Smooth muscle cell of the brain vasculature (primary cell): ENCODE measurements around the gene ZNF81.
"Not testable (repeated sequence)": the region's sequence is repeated elsewhere in the genome, so short reads cannot be mapped to it uniquely, and the experiment has no call there.

Source experiments
- DNase-seq: peaks from one replicate; pipeline ENCODE4 v3.0.0-alpha.2; 2012; ENCODE audit warnings: low read depth, low spot score

Gene ZNF81

DNA sequence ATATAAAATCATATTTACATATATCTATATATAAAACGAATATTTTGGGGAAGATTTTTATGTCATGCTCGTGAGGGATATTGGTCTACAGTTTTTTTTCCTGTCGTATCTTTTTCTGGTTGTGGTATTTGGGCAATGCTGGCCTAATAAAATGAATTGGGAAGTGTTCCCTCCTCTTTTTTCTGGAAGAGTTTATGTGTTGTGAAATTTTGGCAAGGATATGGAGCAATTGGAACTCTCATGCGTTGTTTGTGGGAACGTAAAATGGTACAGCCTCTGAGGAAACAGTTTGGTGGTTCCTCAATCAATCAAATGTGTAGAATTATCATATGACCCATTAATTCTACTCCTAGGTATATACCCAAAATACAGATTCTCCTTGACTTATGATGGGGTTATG lies 97.2 kb downstream of the ZNF81 start:
- DNase-seq = no peak

DNA sequence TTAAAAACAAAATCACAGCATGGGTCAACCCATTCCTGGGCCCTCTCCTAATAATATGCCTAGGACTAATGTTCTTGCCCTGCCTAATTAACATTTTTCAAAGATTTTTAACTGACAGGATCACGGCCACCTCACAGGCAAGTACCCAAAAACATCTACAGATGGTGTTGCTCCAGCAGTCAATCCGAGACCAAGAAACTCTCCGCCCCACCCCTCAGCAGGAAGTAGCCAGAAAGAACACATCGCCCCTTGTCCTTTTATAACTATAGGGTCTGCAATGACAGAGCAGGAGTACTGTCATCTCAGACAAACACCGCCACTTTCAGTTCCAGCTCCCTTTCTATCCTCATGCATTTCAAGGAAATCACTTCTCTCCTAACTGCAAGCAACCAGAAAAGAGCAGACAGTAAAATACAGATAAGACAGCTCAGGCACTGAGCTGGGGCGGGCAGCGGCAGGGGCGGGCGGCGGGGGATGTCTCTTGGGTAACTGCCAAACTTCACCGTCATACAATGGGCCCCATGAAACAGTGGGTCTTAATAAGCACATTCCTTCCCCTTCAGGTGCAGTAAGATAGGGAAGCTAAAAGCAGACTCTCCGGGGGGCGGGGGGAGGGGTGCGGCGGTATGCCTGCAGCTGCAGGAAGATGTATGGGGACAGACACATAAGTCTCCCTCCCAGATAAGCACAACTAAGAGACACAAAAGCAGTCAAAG lies 99.7 kb downstream of the ZNF81 start:
- DNase-seq = no peak

DNA sequence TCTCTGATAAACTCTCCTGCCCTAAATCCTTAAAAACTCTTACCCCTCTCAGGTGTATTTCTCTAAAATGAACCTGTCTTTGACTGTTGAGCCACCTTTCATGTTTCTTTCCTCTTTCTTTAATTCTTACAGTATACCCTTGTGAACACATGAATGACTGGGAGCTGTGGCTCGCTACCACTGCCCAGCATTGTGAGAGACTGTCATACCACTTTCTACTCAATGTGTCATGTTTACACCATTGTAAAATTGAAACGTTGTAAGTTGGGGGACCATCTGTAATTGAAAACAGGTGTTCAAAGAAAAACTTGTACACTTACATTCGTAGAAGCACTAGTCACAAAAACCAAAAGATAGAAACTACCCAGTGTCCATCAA lies 100.2 kb downstream of the ZNF81 start:
- DNase-seq = no peak

DNA sequence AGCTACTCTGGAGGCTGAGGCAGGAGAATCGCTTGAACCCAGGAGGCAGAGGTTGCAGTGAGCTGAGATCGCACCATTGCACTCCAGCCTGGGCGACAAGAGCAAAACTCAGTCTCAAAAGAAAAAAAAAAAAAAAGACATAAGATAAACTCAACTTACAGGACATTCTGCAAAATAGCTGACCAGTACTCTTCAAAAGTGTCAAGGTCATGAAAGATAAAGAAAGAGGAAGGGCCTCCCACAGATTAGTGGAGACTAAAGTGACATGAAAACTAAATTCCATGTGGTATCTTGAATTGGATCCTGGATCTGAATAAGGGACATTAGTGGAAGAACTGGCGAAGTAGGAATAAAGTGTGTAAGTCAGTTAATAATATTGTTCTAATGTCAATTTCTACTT lies 103.7 kb downstream of the ZNF81 start:
- DNase-seq = no peak

DNA sequence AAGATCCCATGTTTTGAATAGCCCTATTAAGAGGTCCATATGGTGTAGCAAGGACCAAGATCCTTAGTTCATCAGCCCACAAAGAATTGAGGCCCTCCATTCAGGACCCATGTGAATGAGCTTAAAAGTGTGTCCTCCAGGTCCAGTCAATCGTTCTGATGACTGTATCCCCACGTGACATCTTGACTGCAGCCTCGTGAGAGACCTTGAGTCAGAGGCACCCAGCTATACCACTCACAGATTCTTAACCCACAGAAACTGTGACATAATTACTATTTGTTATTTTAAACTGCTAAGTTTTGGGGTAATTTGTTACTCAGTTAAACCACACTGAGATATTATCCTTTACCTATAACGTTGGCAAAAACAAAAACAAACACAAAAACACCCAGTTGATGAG lies 104.7 kb downstream of the ZNF81 start:
- no peak for DNase-seq

DNA sequence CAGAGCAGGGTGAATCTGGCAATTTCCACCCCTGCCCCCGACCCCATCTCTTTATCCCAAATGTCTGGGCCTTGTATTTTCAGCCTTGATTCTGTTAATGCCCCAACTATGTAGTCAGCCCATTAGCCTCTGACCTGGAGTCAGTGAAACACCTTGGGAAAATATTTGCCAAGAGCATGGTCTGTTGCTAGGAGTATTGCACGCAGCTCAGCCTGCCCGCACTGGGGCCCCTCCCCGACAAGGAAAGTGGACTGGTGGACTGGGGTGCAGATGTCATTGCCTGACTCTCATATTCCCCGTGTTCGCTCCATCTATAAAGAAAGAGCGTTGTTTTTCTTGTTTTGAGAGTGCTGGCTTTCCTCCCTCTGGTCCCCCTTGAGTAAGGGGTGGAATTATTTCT lies 118.6 kb downstream of the ZNF81 start:
- not testable (repeated sequence) for DNase-seq

DNA sequence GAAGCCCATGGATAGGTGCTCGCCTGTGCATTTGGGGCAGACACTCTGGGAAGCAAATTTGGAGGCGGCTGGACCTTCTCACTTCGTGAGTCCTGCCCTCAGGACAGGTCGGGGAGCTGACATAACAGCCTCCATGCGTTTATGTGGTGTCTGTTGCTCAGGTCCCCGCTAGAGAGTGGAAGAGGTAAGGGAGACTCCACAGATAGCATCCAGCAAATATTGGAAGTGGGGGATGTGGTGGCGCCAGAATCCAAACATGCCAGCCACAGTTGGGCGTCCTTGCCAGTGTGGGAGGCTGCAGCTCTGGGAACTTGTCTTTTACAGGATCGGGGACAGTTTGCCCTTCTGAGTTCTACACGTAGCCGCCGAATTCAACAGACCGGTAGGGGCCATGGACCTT lies 119.3 kb downstream of the ZNF81 start:
- DNase-seq = no peak

DNA sequence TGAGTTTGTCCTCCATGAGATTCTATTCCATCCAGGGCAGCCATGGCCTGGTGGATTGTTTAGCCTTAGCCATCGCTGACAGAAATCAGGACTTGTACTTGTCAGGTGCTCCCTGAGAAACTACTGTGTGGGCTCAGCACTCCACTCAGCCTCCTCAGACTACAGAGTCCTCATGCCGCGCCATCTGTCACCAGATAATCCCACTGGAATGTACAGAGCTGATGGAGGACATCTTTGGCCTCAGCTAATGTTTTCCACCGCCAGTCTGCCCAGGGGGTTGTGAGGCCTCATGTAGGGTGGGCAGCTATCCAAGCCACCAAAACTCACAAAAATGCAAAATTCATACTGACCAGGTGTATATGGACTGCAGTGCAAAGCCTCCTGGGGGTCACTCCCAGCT lies 121.5 kb downstream of the ZNF81 start:
- not testable (repeated sequence) for DNase-seq

DNA sequence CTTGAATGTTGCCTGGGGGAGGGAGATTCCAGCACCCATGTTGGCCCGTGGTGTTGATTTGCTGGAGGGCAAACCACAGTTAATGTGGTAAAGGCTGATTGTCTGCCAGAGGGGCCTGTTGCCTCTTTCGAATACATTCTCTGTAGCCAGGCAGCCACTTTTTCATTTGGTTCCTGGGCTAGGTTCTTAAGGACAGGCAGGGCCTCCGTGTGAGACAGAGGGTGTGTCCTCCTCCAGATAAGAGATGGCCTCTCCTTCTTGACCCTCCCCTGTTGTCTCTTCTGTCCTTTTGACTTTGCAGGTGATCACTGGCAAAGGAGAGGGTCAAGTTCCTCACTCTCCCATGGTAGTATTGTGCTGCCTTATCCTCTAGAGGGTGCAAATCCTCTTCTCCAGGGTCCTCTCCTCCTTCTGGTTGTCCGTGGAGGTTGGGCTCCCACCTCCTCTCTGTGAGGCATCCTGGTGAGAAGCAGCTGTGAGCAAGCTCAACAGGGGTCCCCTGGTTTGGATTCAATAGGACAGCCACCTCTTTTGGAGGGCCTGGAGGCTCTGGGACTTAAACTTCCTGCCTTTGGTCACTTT lies 122.2 kb downstream of the ZNF81 start:
- no peak for DNase-seq

DNA sequence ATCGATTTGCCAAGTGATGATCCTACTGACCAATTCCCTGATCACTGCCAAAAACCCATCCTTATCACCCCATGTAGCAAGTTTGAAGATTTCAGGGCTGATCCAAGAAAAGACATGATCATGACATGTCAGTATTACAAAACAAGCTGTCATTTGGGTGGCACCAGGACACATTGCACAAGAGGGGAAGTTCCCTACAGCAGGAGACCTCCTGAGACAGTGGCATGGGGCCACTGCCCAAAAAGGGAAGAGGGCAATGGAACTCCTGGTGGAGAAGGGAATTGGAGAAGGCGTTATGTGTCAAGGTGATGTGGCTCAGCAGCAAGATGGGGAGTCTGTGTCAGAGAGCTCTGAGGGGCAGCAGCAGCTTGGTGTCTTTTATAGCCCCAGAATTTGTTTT lies 123.7 kb downstream of the ZNF81 start:
- no peak for DNase-seq

DNA sequence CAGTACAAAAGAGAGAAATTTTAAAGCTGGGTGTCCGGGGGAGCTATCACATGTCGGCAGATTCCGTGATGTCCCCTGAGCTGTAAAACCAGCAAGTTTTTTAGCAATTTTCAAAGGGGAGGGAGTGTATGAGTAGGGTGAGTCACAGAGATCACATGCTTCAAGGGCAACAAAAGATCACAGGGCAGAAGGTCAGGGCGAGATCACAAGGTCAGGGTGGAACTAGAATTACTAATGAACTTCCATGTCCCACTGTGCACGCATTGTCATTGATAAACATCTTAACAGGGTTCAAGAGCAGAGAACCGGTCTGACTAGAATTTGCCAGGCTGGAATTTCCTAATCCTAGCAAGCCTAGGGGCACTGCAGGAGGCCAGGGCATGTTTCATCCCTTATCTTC lies 125.1 kb downstream of the ZNF81 start:
- not testable (repeated sequence) for DNase-seq

DNA sequence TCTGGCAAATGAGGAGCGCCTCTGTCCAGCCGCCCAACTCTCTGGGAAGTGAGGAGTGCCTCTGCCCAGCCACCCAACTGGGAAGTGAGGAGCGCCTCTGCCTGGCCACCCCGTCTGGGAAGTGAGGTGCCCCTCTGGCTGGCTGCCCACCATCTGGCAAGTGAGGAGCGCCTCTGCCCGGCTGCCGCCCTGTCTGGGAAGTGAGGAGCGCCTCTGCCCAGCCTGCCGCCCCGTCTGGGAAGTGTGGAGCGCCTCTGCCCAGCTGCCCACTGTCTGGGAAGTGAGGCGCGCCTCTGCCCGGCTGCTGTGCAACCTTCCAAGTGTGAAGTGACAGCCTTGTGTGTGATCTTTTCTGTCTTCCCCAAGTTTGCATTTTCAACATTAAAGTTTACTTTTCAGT lies 128.8 kb downstream of the ZNF81 start:
- not testable (repeated sequence) for DNase-seq
